ENCODE results near the gene CORO2A.
"Not testable (repeated sequence)": the region's sequence is repeated elsewhere in the genome, so short reads cannot be mapped to it uniquely, and the experiment has no call there.

Gene CORO2A

GRCh38 chr9:98101868-98102273, 90.6 kb downstream of the CORO2A start:
- peak; percentile 78 for DNase-seq

GRCh38 chr9:98101416-98101815, 91.0 kb downstream of the CORO2A start:
- DNase-seq, result no peak

DNA sequence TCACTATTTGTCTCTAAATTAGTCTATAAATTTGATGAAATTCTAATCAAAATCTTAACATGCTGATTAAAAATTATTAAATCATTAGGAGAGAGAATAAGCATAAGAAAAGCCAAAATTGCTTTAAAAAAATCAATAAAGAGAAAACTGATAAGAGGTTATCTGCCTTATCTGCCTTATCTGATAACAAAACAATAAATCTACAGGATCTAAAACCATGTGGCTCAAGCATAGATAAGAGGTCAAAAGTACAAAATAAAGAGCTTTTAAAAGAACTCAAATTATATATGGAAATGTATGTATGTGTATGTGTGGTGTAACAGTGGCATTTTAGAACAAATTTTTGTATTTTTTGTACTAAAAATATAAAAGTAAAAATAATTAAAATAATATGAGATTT, 92.0 kb downstream of the CORO2A start:
- DNase-seq, result no peak

DNA sequence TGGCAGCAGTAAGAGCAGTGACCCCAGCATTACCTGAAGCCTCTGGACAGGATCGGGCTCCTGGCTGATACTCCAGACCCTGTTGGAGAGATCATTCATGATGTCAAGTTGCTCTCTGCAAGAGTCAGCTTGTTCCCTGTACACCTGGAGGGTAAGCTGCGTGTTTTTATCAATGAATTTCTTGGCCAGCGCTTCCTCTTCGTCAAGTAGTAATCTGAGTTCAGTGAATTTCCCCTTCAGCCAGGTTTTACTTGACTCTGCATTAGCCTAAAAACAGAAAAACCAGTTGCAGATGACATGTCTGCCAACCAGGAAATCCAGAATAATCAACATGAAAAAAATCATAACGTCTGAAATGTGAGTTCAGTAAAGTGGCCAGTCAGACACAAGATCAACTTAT, 92.5 kb downstream of the CORO2A start:
- no peak for DNase-seq

- no peak for DNase-seq
Observed at GRCh38 chr9:98099346-98099745, 93.1 kb downstream of the CORO2A start.

DNA sequence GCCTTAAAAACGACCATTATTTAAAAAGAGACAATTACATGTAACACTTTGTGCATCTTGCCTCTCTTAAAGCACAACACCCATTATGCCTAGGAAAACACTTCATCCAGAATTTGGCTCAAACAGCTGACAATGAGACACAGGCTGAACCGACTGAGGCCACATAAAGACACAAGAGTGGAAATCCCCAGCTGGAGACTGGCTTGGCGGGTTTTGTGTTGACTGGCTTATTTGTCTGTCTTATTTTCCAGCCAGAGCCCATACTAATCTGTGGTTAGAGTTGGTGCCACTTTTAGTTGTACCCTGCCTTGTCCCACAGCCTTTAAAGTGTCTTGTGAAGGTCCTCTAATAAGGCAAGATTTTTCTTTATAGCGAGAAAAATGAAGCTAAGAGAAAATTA, 94.6 kb downstream of the CORO2A start:
- peak; percentile 59 for DNase-seq

GRCh38 chr9:98096091-98096490, 96.3 kb downstream of the CORO2A start:
- DNase-seq, result no peak

- DNase-seq, result no peak
Observed at GRCh38 chr9:98095401-98095800, 97.0 kb downstream of the CORO2A start.

GRCh38 chr9:98094851-98095250, 97.6 kb downstream of the CORO2A start:
- no peak for DNase-seq

DNA sequence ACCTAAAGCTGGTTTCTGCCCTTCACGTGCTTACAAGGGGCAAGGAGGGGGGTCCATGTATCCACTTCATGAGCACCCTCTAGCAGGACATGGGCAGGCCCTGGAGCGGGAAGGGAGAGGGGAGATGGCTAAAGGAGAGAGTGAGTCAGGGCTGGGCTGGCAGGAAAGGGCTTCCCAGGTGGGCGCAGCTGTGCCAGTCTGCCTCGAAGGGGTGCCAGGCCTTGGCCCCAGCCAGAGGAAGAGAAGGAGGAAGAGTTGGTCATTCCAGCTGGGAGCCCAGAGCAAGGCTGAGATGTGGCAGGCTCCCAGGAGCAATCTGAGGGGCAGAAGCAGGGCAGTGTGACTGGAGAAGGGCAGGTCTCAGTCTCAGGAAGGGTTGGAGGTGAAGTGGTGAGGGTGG, 98.1 kb downstream of the CORO2A start:
- DNase-seq, result no peak

DNA sequence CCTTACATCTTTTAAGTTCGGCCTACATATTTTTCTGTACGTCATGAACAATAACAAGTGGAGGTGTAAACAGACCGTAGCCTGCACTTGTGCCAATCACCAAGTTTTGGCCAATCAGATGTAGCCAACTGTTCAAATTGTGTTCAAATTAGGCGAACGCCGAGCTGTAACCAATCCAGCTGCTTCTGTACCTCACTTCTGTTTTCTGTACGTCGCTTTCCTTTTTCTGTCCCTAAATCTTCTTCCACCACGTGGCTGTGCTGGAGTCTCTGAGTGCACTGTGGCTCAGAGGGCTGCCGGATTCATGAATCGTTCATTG, 99.9 kb downstream of the CORO2A start:
- peak; percentile 26 for DNase-seq

GRCh38 chr9:98091735-98092612, 100.5 kb downstream of the CORO2A start:
- no peak for DNase-seq

- DNase-seq, result not testable (repeated sequence)
Observed at GRCh38 chr9:98090674-98091073, 101.8 kb downstream of the CORO2A start.

GRCh38 chr9:98087420-98088354, 104.8 kb downstream of the CORO2A start:
- DNase-seq, result peak; percentile 43

- DNase-seq, result no peak
Observed at GRCh38 chr9:98086461-98086860, 106.0 kb downstream of the CORO2A start.

DNA sequence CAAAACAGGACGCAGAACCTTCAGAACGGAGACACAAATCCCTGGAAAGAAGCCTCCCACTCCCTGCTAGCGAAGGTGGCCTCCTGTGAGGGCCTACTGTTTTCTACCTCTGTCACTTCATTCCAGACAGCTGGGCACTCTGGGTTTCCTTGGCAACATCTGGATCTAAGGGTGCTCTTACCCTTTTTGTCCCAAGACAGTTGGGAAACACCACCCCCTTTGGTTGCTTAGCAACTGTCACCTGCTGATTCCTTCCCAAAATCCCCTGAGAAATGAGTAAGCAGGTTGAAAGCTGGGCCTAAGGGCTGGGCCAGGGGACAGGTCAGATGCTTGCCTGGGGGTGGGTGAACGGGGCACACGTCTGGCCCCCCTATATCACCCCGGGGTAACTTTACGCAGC, 106.5 kb downstream of the CORO2A start:
- DNase-seq, result no peak

DNA sequence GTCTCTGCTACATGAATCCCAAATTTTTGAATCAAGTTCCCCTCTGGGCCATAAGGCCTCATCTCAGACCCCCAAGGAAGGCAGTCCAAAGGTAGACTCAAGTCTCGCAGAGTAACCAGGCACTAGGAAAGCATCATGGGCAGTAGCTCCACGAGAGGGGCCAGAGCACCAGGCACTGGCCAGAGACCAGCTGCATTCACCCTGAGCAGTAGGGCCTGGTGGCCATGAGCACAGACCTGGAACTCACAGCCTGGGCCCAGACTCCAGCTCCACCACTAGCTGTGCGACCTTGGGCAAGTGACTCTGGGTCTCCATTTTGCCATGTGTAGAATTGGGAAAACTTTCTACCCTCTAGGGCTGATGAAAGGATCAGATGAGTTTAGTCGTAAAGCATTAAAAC, 107.4 kb downstream of the CORO2A start:
- DNase-seq, result no peak

- no peak for DNase-seq
Observed at GRCh38 chr9:98084396-98084795, 108.0 kb downstream of the CORO2A start.

DNA sequence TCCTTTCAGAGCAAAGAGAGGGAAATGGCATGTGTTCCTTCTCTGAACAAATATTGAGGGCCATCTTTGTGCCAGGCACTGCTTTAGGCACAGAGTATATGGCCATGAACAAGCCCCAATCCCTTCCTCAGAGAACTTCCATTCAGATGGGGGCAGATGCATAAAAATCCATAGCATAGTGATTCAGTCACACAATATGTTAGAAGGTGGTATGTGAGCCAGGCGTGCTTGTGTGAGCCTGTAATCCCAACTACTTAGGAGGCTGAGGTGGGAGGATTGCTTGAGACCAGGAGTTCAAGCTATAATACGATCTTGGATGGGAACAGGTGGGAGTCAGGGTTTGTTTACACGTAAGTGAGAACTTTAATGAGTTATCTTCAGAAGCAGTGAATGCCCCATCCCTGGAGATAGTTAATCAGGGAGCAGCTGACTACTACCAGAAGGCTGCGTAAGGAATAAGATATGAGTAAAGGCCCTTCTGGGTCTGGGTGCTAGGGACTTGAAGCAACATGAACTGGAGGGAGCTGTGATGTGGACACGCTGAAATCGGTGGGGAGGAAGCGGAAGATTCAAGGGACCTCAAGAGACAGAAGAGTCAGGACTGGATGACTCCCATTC, 108.8 kb downstream of the CORO2A start:
- no peak for DNase-seq

DNA sequence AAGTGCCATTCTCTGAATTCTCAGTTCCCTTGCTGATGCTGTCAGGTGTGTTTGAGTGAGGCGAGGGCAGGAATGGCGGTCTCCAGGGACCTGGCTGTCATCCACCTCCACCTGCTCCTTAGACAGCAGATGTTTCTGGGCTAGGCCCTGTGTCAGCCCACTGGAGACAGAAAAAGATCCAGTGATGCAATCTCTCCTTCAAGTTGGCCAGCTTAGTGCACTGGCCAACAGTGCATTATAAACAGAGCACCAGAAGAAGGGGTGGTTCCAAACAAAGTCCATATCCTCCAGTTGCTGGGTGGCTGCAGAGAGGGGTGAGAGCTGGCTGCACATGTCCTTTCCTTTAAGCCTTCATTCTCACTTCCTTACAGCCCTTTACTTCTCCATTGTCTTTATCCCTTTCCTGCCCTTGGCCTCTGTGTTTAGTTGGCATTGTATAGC, 109.4 kb downstream of the CORO2A start:
- no peak for DNase-seq

GRCh38 chr9:98081477-98082219, 110.8 kb downstream of the CORO2A start:
- peak; percentile 55 for DNase-seq

GRCh38 chr9:98080780-98081179, 111.7 kb downstream of the CORO2A start:
- DNase-seq, result no peak

DNA sequence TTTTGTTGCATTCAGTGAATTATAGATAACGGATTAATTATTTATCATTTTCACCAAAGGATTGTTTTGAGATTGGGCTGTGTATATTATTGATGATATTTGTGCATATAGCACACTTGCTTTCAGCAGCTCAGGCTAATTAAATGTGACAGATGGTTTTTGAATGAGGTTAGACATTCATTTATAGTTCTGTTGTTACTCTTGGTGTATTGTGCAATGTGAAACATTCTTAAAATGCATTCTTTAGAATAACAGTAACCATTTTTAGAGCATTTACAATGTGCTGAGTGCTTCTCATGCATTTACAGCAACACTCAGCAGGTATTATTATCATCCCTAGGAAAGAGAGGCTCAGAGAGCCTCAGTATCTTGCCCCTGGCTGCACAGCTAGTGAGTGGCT, 112.1 kb downstream of the CORO2A start:
- no peak for DNase-seq

Measured in stimulated activated CD4-positive, alpha-beta T cell treated with anti-CD3 and anti-CD28 coated beads, Interleukin-15, amount 100 ng/mL, for 24 hours (primary cell).